Sigmoid colon (tissue), 7 donors: ENCODE measurements around the gene VRK2. TPM values are rescaled to one million over a fixed set of nuclear protein-coding genes. Genes with fewer than 3 reads are reported as not detected.
"Not testable (repeated sequence)": the region's sequence is repeated elsewhere in the genome, so short reads cannot be mapped to it uniquely, and the experiment has no call there.

Experiments
- DNase-seq: peaks from one replicate; pipeline ENCODE4 v3.0.0-alpha.2; 2019
- H3K27ac ChIP-seq, 4 donors: fragments of 200-600 bp; sonication (generic); one replicate each; pipeline ENCODE4 v1.5.1; 2016 to 2019; ENCODE audit warnings: mild to moderate bottlenecking in 1 of 4
- H3K27me3 ChIP-seq, 3 donors: fragments of 200-600 bp; sonication (generic); one replicate each; pipeline ENCODE4 v1.5.1; 2019; ENCODE audit warnings: mild to moderate bottlenecking in 1 of 3
- H3K36me3 ChIP-seq, 4 donors: fragments of 200-600 bp; sonication (generic); one replicate each; pipeline ENCODE4 v1.5.1; 2016 to 2019
- H3K4me1 ChIP-seq, 4 donors: fragments of 200-600 bp; sonication (generic); one replicate each; pipeline ENCODE4 v1.5.1; 2017 to 2019
- H3K4me3 ChIP-seq, 4 donors: fragments of 200-600 bp; sonication (generic); one replicate each; pipeline ENCODE4 v1.5.1; 2017 to 2019; ENCODE audit warnings: mild to moderate bottlenecking in 2 of 4, moderate library complexity in 1 of 4
- H3K9me3 ChIP-seq, 4 donors: fragments of 200-600 bp in 3 of 4; sonication (generic) in 3 of 4; one replicate each; pipeline versions ENCODE4 v1.5.1 to v1.6.1; 2013 to 2019
- CTCF ChIP-seq, 4 experiments: fragments of 450-650 bp in 3 of 4; fragments of 200-600 bp in 1 of 4; IDR thresholded peaks; one replicate each; pipeline ENCODE4 v1.5.1; 2016 to 2019; ENCODE audit warnings: antibody characterized with exemption in 4 of 4, mild to moderate bottlenecking in 3 of 4, moderate library complexity in 2 of 4
- EP300 ChIP-seq, 4 donors: sonication (generic); formaldehyde crosslinking; IDR thresholded peaks; one replicate each; pipeline ENCODE4 v1.6.1; 2017; ENCODE audit warnings: antibody characterized with exemption in 4 of 4
- POLR2A ChIP-seq, 2 donors: fragments of 450-650 bp; IDR thresholded peaks; one replicate each; pipeline ENCODE4 v1.6.1; 2016; ENCODE audit warnings: antibody characterized with exemption in 2 of 2, mild to moderate bottlenecking in 2 of 2, moderate library complexity in 2 of 2
- POLR2AphosphoS5 ChIP-seq, 4 donors: sonication (generic); formaldehyde crosslinking; IDR thresholded peaks; one replicate each; pipeline ENCODE4 v1.6.1; 2017; ENCODE audit warnings: antibody characterized with exemption in 4 of 4
- WGBS, 2 donors: extraction: QIAGEN DNeasy Blood & Tissue Kit; methylation state at CpG; one replicate each; pipeline ENCODE4 v1.1.7; 2013; 5-methylcytosine and 5-hydroxymethylcytosine counted together
- intact Hi-C: fragments of 100-400 bp; cut with DNase I; formaldehyde crosslinking; loops from one replicate; pipeline ENCODE4 v1.15.1; 2023
- polyA plus RNA-seq, 3 donors: library from polyadenylated mRNA; stranded (reverse); fragments of 200-250 nt; gene quantifications; one replicate each; pipeline ENCODE4 v1.2.3, GENCODE V29; 2013
- total RNA-seq, 4 donors: library from RNA; depleted of rRNA; stranded (reverse); fragments of >200 nt; gene quantifications; one replicate each; pipeline ENCODE4 v1.1.0, GENCODE V29; 2016
- donor health status: healthy with polysubstance abuse.
- donor health status: Bipolar disorder and iron deficiency.
- donor health status: healthy.

Gene VRK2
- total and polyA plus RNA-seq, 7 donors, result 6.6 to 32.8 (median 22.7) TPM

GRCh38 chr2:58138396-58139030 lies 91.9 kb downstream of the VRK2 start:
- H3K36me3 ChIP-seq, result peaks cover 0 to 7% (median 0%) of the 10 kb centered on the region in 4 donors
- 90 to 91% methylated on average over 3 of the region's 3 CpGs for WGBS, 2 donors
- TF ChIP-seq POLR2A (IDR thresholded peaks at IDR 0.05), result no peak
- no peak for TF ChIP-seq POLR2AphosphoS5 (IDR thresholded peaks at IDR 0.05)
- TF ChIP-seq EP300 (IDR thresholded peaks at IDR 0.05), result no peak
- no peak for TF ChIP-seq CTCF (IDR thresholded peaks at IDR 0.05)
- H3K9me3 ChIP-seq, result no peaks in the 10 kb centered on the region
- no peak overlapping the region for H3K27ac ChIP-seq
- intact Hi-C loops, result no loop called here
- no peaks in the 10 kb centered on the region for H3K27me3 ChIP-seq
- no peak for DNase-seq
- H3K4me1 ChIP-seq, result peaks cover 0 to 3% (median 0%) of the 10 kb centered on the region in 4 donors
- H3K4me3 ChIP-seq, result no peak overlapping the region

GRCh38 chr2:58140508-58141072 lies 94.0 kb downstream of the VRK2 start:
- H3K9me3 ChIP-seq, result no peaks in the 10 kb centered on the region
- 73 to 90% methylated on average over 3 of the region's 3 CpGs for WGBS, 2 donors
- intact Hi-C loops, result no loop called here
- peaks cover 0 to 3% (median 0%) of the 10 kb centered on the region in 4 donors for H3K4me1 ChIP-seq
- H3K27me3 ChIP-seq, result no peaks in the 10 kb centered on the region
- no peak overlapping the region for H3K27ac ChIP-seq
- no peak for TF ChIP-seq POLR2A (IDR thresholded peaks at IDR 0.05)
- TF ChIP-seq POLR2AphosphoS5 (IDR thresholded peaks at IDR 0.05), result no peak
- TF ChIP-seq CTCF (IDR thresholded peaks at IDR 0.05), result no peak
- no peak for TF ChIP-seq EP300 (IDR thresholded peaks at IDR 0.05)
- no peak for DNase-seq
- H3K4me3 ChIP-seq, result no peak overlapping the region
- peaks cover 0 to 7% (median 3%) of the 10 kb centered on the region in 4 donors for H3K36me3 ChIP-seq

- DNase-seq, H3K9me3 ChIP-seq, H3K27me3 ChIP-seq, intact Hi-C loops, H3K4me3 ChIP-seq, H3K27ac ChIP-seq, H3K4me1 ChIP-seq: not testable (repeated sequence)
- 99 to 100% methylated on average over 6 of the region's 6 CpGs for WGBS, 2 donors
- H3K36me3 ChIP-seq, result peaks cover 0 to 15% (median under 1%) of the 10 kb centered on the region in 4 donors
Measured at GRCh38 chr2:58145769-58146168, 99.2 kb downstream of the VRK2 start.

GRCh38 chr2:58146707-58147106 lies 100.1 kb downstream of the VRK2 start:
- WGBS, 2 donors, result 69 to 82% methylated on average over 1 of the region's 1 CpG
- H3K4me3 ChIP-seq, result no peak overlapping the region
- DNase-seq, result no peak
- intact Hi-C loops, result no loop called here
- H3K36me3 ChIP-seq, result peaks cover 0 to 15% (median 0%) of the 10 kb centered on the region in 4 donors
- no peak overlapping the region for H3K27ac ChIP-seq
- no peaks in the 10 kb centered on the region for H3K27me3 ChIP-seq
- no peak for TF ChIP-seq EP300 (IDR thresholded peaks at IDR 0.05)
- TF ChIP-seq CTCF (IDR thresholded peaks at IDR 0.05), result no peak
- no peak for TF ChIP-seq POLR2A (IDR thresholded peaks at IDR 0.05)
- no peaks in the 10 kb centered on the region for H3K9me3 ChIP-seq
- no peaks in the 10 kb centered on the region for H3K4me1 ChIP-seq

- intact Hi-C loops, result no loop called here
- Histone ChIP-seq H3K9me3 (no peaks in the 10 kb centered on the region), H3K27me3 (no peaks in the 10 kb centered on the region), H3K4me1 (no peaks in the 10 kb centered on the region), H3K4me3 (no peak overlapping the region), H3K36me3 (peaks cover 0 to 22% (median 2%) of the 10 kb centered on the region in 4 donors), H3K27ac (no peak overlapping the region)
- 92 to 97% methylated on average over 7 of the region's 7 CpGs for WGBS, 2 donors
- DNase-seq, result no peak
- no peak for TF ChIP-seq CTCF (IDR thresholded peaks at IDR 0.05)
- no peak for TF ChIP-seq POLR2AphosphoS5 (IDR thresholded peaks at IDR 0.05)
- TF ChIP-seq EP300 (IDR thresholded peaks at IDR 0.05), result no peak
- no peak for TF ChIP-seq POLR2A (IDR thresholded peaks at IDR 0.05)
Measured at GRCh38 chr2:58155160-58155778, 108.7 kb downstream of the VRK2 start.
